Measurements from ENCODE around the gene CRIM1.
"Not testable (repeated sequence)": the region's sequence is repeated elsewhere in the genome, so short reads cannot be mapped to it uniquely, and the experiment has no call there.

CRIM1 gene

GRCh38 chr2:36354811-36355150, 797 bp upstream of the CRIM1 start:
- no peak for DNase-seq (ENCODE audit: low read depth)

- DNase-seq (ENCODE audit: low read depth), result no peak
Measured at GRCh38 chr2:36355890-36356297, 316 bp downstream of the CRIM1 start.

GRCh38 chr2:36356298-36356989, 866 bp downstream of the CRIM1 start:
- no peak for DNase-seq (ENCODE audit: low read depth)

- DNase-seq (ENCODE audit: low read depth), result no peak
Measured at GRCh38 chr2:36356990-36357846, 1.6 kb downstream of the CRIM1 start.

GRCh38 chr2:36357847-36358659, 2.5 kb downstream of the CRIM1 start:
- DNase-seq (ENCODE audit: low read depth), result no peak

DNA sequence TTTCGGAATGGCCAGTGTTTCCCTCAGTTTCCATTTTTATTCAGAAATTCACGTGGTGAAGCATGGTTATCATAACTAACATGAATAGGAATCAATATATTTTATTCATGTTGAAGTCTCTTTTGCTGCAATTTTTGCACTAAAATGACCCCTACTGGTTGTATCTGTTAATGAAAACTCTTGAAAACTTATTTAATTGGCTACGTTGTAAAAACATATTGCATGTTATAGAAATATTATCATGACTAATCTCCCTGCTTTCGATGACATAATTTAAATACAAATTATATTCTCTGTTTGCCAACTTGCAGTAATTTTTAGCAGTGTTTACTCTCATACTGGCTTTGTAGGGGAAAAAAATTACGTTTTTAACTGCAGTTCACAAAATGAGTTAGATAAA, 3.5 kb downstream of the CRIM1 start:
- no peak for DNase-seq (ENCODE audit: low read depth)

DNA sequence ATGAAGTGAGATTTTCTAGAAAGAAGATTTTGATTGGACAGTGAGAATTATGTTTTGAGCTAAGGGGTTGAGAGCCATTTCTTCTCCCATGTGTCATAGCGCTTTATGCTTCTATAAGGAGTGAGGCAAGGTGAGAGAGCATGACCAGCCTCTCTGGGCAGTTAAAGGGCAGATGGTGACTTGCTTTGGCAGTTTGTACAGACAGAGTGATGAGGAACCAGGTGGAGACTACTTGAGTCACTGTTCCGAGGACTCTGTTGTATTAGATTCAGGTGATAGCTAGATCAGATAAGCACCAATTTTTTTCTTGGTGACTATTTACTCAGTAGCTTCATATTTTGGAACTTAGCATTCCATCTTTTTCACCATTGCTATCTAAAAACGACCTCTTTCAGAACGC, 4.5 kb downstream of the CRIM1 start:
- DNase-seq (ENCODE audit: low read depth), result no peak

DNA sequence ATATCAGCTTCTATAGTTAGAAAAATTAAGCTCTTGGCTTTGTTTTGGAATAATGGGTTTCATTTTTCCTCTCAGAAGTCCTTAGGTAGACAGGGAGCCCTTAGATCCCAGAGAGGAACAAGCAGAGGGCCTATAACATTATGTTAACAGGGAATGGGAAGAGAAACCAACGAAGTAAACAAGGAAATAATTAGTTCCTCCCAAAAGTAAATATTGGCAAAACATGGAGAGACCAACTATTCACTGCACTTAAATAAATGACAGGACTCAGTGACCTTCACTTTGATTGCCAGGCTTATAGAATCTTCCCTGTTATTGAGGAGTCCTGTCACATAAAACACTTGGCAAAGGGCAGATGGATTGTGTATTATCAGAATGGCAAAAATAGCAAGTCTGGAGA, 5.3 kb downstream of the CRIM1 start:
- DNase-seq (ENCODE audit: low read depth), result no peak

DNA sequence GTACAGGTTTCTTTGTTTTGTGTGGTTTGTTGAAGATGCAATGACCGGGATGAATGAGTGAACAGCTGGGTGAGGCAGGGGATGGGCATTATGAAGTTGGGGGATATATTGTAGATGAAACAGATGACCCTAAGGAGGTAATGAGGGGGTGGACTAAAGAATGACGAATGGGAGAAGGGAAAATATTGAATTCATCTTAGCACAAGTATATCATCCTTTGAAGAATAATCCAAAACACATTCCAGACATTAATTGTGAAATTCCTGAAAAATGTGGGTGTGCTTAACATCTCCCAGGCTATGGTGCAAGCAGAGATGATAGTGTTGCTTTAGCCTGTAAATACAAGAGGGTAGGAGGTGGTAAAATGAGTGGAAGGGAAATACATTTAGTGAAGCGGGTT, 5.8 kb downstream of the CRIM1 start:
- no peak for DNase-seq (ENCODE audit: low read depth)

GRCh38 chr2:36362291-36362690, 6.7 kb downstream of the CRIM1 start:
- no peak for DNase-seq (ENCODE audit: low read depth)

DNA sequence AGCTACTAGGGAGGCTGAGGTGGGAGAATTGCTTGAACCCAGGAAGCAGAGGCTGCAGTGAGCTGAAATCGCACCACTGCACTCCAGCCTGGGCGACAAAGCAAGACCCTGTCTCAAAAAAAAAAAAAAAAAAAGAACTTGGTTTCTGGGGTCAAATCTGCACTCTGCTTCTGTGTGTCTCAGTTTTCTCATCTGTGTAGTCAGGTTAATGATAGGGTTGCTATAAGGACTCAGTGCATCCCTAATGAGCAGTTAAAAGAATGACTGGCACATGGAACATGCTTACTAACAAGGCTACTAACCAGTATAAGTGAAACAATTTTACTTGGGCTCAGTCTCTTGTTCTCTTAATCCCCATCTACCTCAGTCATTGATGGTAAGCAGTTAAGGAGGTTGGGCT, 7.5 kb downstream of the CRIM1 start:
- not testable (repeated sequence) for DNase-seq (ENCODE audit: low read depth)

DNA sequence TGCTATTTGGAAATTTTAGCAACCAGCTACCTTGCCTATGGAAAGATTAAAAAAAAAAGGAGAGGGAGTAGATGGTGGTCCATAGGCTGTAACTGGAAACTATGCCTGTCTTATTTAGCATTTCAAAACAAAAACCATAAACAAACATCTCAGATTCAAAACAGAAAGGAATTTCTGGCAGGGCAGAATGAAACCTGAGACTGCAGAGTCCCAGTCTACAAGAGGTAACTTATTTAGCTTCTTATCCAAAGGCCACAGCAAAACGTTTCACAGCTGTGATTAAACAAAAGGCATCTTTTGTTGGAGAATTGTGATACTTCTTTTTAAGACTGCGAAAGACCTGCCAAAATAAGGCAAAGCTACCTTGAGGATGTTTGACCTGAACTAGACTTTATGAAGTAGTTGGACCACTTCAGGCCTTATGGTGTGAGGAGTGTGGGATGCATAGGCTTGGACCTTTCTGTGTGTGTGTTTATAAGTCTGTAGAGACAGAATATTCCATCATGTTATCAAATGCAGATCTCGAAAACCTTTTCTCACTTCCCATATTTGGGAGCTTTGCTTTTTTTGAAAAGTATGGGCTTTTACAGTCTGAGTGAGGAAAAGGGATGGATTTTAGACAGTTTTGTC, 11.0 kb downstream of the CRIM1 start:
- DNase-seq (ENCODE audit: low read depth), result no peak

- no peak for DNase-seq (ENCODE audit: low read depth)
Measured at GRCh38 chr2:36367486-36367885, 11.9 kb downstream of the CRIM1 start.

- no peak for DNase-seq (ENCODE audit: low read depth)
Measured at GRCh38 chr2:36367895-36368353, 12.3 kb downstream of the CRIM1 start.

GRCh38 chr2:36368438-36368837, 12.9 kb downstream of the CRIM1 start:
- no peak for DNase-seq (ENCODE audit: low read depth)

DNA sequence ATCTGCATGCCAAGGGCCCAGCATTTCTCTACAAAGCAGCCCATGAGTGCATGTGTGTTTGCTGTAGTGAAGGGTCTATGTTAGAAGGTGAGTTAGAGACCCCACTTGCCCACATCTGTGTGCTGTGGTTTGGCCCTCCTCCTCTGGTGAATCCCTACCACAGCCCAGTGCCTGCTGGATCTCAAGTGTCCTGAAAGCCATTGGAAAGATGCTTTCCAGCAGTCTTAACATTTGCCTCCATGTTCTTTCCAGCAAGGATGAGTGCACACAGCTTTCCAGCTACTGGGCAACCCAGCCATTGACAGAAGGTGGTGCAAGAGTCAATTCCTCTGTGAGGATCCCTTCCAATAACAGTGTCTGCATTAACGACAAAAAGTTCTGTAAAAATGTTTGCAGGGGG, 13.6 kb downstream of the CRIM1 start:
- no peak for DNase-seq (ENCODE audit: low read depth)

GRCh38 chr2:36369716-36370115, 14.1 kb downstream of the CRIM1 start:
- DNase-seq (ENCODE audit: low read depth), result no peak

- DNase-seq (ENCODE audit: low read depth), result no peak
Measured at GRCh38 chr2:36370281-36370680, 14.7 kb downstream of the CRIM1 start.

- no peak for DNase-seq (ENCODE audit: low read depth)
Measured at GRCh38 chr2:36371070-36371874, 15.7 kb downstream of the CRIM1 start.

DNA sequence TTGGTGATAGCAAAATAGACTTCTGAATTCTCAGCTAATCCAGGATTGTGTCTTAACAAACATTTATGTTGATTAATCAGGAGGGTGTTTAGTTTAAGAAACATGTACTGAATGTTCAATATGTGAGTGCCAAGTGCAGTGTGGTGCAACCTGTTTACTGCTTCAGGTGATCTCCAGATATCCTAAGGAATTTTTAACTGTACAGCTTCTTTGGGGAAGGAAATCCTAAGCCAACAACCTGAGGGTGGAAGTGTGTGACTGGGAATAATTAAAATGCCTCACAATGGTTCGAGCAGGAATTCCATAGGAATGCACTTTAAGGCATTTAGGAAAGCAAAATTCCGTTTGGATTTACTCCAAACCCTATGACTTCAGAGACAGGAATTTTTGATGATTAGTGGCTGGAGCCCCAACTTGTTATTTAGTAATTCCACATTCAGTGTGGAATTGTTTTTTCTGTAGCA, 16.4 kb downstream of the CRIM1 start:
- no peak for DNase-seq (ENCODE audit: low read depth)

Data from stimulated activated CD8-positive, alpha-beta memory T cell treated with anti-CD3 and anti-CD28 coated beads, Interleukin-12 subunit alpha, Interleukin-12 subunit beta, amount 100 ng/mL, for 1 hour (primary cell).